ENCODE data around the gene BCAR1. TPM values are rescaled to one million over a fixed set of nuclear protein-coding genes. Genes with fewer than 3 reads are reported as not detected.

The BCAR1 gene
- total and polyA plus RNA-seq, 2 of the 13 experiments (the other 11 are each of a cell fraction or from before 2014, with no cell fraction given), result 48.1 to 51.7 TPM

GRCh38 chr16:75219838-75220237, 31.6 kb downstream of the BCAR1 start:
- H3K79me2 ChIP-seq (ENCODE audit: insufficient read depth, low read length), result no peaks in the 10 kb centered on the region
- FAIRE-seq (no peak), ATAC-seq (no peak), DNase-seq (ENCODE audit: low spot score) (no peak)
- peaks cover 7 to 40% of the 10 kb centered on the region in 2 experiments; a peak in 3 of 5 replicates for H3K27me3 ChIP-seq (ENCODE audit: control insufficient read depth in 1 of 2, insufficient read depth in 2 of 2, low read length in 2 of 2)
- H2AFZ ChIP-seq (ENCODE audit: low read length), result no peak overlapping the region
- peak overlapping the region; percentile 78; the same call in 1 of the 2 replicates for H3K4me2 ChIP-seq (ENCODE audit: low read depth, low read length)
- POLR2A ChIA-PET, result interaction anchor here (1.3 kb wide), 1 partner anchor 26 kb away, joined by 3 read pairs; no protein-coding TSS in a partner anchor
- H3K36me3 ChIP-seq (replicated peaks in 1 of 2; ENCODE audit: control insufficient read depth in 1 of 2, insufficient read depth in 2 of 2, low read length in 2 of 2), result no peaks in the 10 kb centered on the region
- no TSS peak for BruUV-seq (replicated peaks)
- intact Hi-C loops (cut with micrococcal nuclease; ENCODE audit: unreplicated experiment) (no loop called here), in situ Hi-C loops (cut with HindIII; ENCODE audit: extremely low pct_ligation_motif_present, low pct_unique_long_range_greater_than_20kb) (no loop called here)
- H3K4me1 ChIP-seq (ENCODE audit: insufficient read depth, low read length), result peaks cover 69% of the 10 kb centered on the region
- H4K20me1 ChIP-seq (ENCODE audit: insufficient read depth, low read length), result no peaks in the 10 kb centered on the region
- WGBS (ENCODE audit: low lambda C conversion rate), result 52% methylated on average over 5 of the region's 5 CpGs
- H3K9me3 ChIP-seq (ENCODE audit: low read length), result no peaks in the 10 kb centered on the region
- TF ChIP-seq KLF9 (CRISPR knock-in tag; IDR thresholded peaks at IDR 0.05; ENCODE audit: low read depth) (no peak), ZNF770 (CRISPR knock-in tag; IDR thresholded peaks at IDR 0.05) (0 out of 2 replicates have a peak, but pooled peaks have one; percentile 26), SIN3A (IDR thresholded peaks at IDR 0.05; ENCODE audit: borderline replicate concordance, low read depth, low read length) (no peak)
- peak overlapping the region in 1 of 3 experiments; percentile 60; a peak in 1 of 6 replicates for H3K4me3 ChIP-seq (replicated peaks in 1 of 3; ENCODE audit: insufficient read depth in 1 of 3, low read depth in 2 of 3, low read length in 3 of 3)
- CTCF ChIA-PET (ENCODE audit: low intra/inter-chr PET ratio, low total read pairs), result no interaction called here
- no peak overlapping the region for H3K27ac ChIP-seq (ENCODE audit: extremely low read length, insufficient read depth, low read length)
- no peak overlapping the region for H3K9ac ChIP-seq (ENCODE audit: insufficient read depth, low read depth, low read length)

- no TSS peak for BruUV-seq (replicated peaks)
- DNase-seq (ENCODE audit: low spot score) (no peak), ATAC-seq (peak; percentile 2), FAIRE-seq (no peak)
- ChIA-PET CTCF (ENCODE audit: low intra/inter-chr PET ratio, low total read pairs) (no interaction called here), POLR2A (interaction anchor here (1.3 kb wide), 1 partner anchor 26 kb away, joined by 3 read pairs; no protein-coding TSS in a partner anchor)
- no peak overlapping the region for H2AFZ ChIP-seq (ENCODE audit: low read length)
- no peaks in the 10 kb centered on the region for H4K20me1 ChIP-seq (ENCODE audit: insufficient read depth, low read length)
- WGBS (ENCODE audit: low lambda C conversion rate), result 5% methylated on average over 4 of the region's 4 CpGs
- no peaks in the 10 kb centered on the region for H3K36me3 ChIP-seq (replicated peaks in 1 of 2; ENCODE audit: control insufficient read depth in 1 of 2, insufficient read depth in 2 of 2, low read length in 2 of 2)
- in situ Hi-C loops (cut with HindIII; ENCODE audit: extremely low pct_ligation_motif_present, low pct_unique_long_range_greater_than_20kb) (no loop called here), intact Hi-C loops (cut with micrococcal nuclease; ENCODE audit: unreplicated experiment) (no loop called here)
- peaks cover 4 to 34% of the 10 kb centered on the region in 2 experiments; a peak in 3 of 5 replicates for H3K27me3 ChIP-seq (ENCODE audit: control insufficient read depth in 1 of 2, insufficient read depth in 2 of 2, low read length in 2 of 2)
- no peaks in the 10 kb centered on the region for H3K79me2 ChIP-seq (ENCODE audit: insufficient read depth, low read length)
- H3K27ac ChIP-seq (ENCODE audit: extremely low read length, insufficient read depth, low read length), result no peak overlapping the region
- H3K4me3 ChIP-seq (replicated peaks in 1 of 3; ENCODE audit: insufficient read depth in 1 of 3, low read depth in 2 of 3, low read length in 3 of 3), result peak overlapping the region in 2 of 3 experiments; percentile 27 to 60; a peak in 3 of 6 replicates
- peak overlapping the region; percentile 44; the same call in 1 of the 2 replicates for H3K9ac ChIP-seq (ENCODE audit: insufficient read depth, low read depth, low read length)
- peak overlapping the region; percentile 78 for H3K4me2 ChIP-seq (ENCODE audit: low read depth, low read length)
- H3K9me3 ChIP-seq (ENCODE audit: low read length), result no peaks in the 10 kb centered on the region
- peaks cover 63% of the 10 kb centered on the region for H3K4me1 ChIP-seq (ENCODE audit: insufficient read depth, low read length)
- TF ChIP-seq ZNF687 (CRISPR knock-in tag; IDR thresholded peaks at IDR 0.05), result 0 out of 2 replicates have a peak, but pooled peaks have one; percentile 2
- no peak for TF ChIP-seq ZNF496 (CRISPR knock-in tag; IDR thresholded peaks at IDR 0.05; ENCODE audit: insufficient replicate concordance)
- TF ChIP-seq KDM2A (CRISPR knock-in tag; IDR thresholded peaks at IDR 0.05; ENCODE audit: borderline replicate concordance, low read depth), result no peak
- no peak for TF ChIP-seq MIER2 (CRISPR knock-in tag; IDR thresholded peaks at IDR 0.05)
- TF ChIP-seq NRL (CRISPR knock-in tag; IDR thresholded peaks at IDR 0.05; ENCODE audit: borderline replicate concordance), result peak; percentile 32; the same call in 1 of the 2 replicates
- TF ChIP-seq ZNF713 (CRISPR knock-in tag; IDR thresholded peaks at IDR 0.05), result no peak
- no peak for TF ChIP-seq IKZF4 (CRISPR knock-in tag; IDR thresholded peaks at IDR 0.05; ENCODE audit: borderline replicate concordance, low read depth, not compliant biosample characterization)
- TF ChIP-seq ZNF674 (CRISPR knock-in tag; IDR thresholded peaks at IDR 0.05; ENCODE audit: low read depth), result no peak
These were observed 32.3 kb downstream of the BCAR1 start for GRCh38 chr16:75219088-75219487.

Measured in HepG2 (cell line).